ENCODE data around the gene PLET1. TPM values are rescaled to one million over a fixed set of nuclear protein-coding genes. Genes with fewer than 3 reads are reported as not detected.

PLET1 gene
- total and polyA plus RNA-seq, 9 of the 15 experiments (the other 6 are each of a cell fraction or from before 2014, with no cell fraction given) = not detected

DNA sequence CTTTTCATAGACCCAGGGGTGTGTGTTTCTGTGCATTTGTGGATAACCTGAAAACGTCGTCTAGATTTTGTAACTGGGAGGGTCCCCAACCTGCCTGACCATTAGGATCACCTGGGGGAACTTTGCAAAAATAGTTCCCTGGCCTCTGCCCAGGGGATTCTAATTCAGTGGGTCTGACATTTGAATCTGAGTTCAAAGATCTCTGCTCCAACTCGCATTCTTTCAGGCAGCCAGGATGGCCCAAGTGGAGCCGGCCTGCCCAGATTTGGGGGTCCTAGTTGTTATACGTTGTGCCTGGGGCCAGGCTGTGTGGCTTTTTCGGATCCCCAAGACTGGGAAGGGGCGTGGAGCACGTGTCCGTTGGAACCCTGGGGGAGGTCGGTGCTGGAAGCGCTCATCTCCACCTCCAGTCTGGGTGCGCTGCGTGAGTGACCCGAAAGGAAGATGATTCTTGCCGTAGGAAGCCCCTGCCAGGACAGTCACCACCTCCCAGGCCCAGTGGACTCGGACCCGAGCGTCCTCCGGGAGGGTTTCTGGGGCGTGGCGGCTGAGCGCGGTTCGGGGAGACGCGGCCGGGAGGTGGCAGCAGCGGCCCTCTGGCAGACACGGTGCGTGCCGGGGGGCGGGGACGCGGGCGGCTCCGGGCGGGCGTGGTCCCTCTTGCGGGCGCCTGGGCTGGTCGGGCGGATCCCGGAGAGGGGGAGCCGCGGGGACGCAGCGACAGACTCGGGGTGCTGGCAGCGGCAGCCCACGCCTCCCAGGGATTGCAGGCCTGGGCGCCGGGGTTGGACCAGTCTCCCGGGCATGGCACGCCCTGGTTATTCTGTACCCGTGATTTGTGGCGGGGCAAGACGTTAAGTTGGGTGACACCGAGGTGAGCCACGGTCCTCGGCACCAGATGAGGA lies 29.2 kb upstream of the PLET1 start (continued):
- TF ChIP-seq, protein P1, sequence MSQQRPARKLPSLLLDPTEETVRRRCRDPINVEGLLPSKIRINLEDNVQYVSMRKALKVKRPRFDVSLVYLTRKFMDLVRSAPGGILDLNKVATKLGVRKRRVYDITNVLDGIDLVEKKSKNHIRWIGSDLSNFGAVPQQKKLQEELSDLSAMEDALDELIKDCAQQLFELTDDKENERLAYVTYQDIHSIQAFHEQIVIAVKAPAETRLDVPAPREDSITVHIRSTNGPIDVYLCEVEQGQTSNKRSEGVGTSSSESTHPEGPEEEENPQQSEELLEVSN (IDR thresholded peaks at IDR 0.05; ENCODE audit: borderline replicate concordance in 1 of 2, extremely low read depth in 1 of 2, insufficient read depth in 1 of 2, insufficient read length in 1 of 2, low read depth in 1 of 2, low read length in 1 of 2, poor library complexity in 1 of 2, severe bottlenecking in 1 of 2) = peak in 1 of 2 experiments; percentile 56
- TF ChIP-seq ZNF212 (CRISPR knock-in tag; IDR thresholded peaks at IDR 0.05) (no peak), MAZ (CRISPR knock-in tag; conservative IDR thresholded peaks at IDR 0.05 in 1 of 2, IDR thresholded peaks at IDR 0.05 in 1 of 2) (peak; percentile 84 to 88), ZNF24 (IDR thresholded peaks at IDR 0.05) (no peak), ZNF77 (CRISPR knock-in tag; IDR thresholded peaks at IDR 0.05) (no peak), FOSL1 (tag; conservative IDR thresholded peaks at IDR 0.05) (no peak), ZNF41 (CRISPR knock-in tag; conservative IDR thresholded peaks at IDR 0.05) (no peak), RBM22 (IDR thresholded peaks at IDR 0.05; ENCODE audit: low read depth, low read length, poor library complexity, severe bottlenecking) (no peak), NR4A1 (CRISPR knock-in tag; IDR thresholded peaks at IDR 0.05) (no peak), NR4A1 (tag; IDR thresholded peaks at IDR 0.05) (no peak), ZNF583 (CRISPR knock-in tag; IDR thresholded peaks at IDR 0.05) (no peak), ZNF551 (CRISPR knock-in tag; IDR thresholded peaks at IDR 0.05) (no peak), MAFG (tag; conservative IDR thresholded peaks at IDR 0.05) (no peak), SMAD2 (IDR thresholded peaks at IDR 0.05; ENCODE audit: low read depth, low read length) (no peak), POLR2B (IDR thresholded peaks at IDR 0.05; ENCODE audit: low read depth, partially characterized antibody) (no peak), ZNF316 (IDR thresholded peaks at IDR 0.05) (no peak), XRCC3 (IDR thresholded peaks at IDR 0.05) (no peak), ZNF175 (CRISPR knock-in tag; IDR thresholded peaks at IDR 0.05; ENCODE audit: low read depth) (no peak), ZNF263 (CRISPR knock-in tag; IDR thresholded peaks at IDR 0.05; ENCODE audit: borderline replicate concordance) (no peak), CCAR2 (IDR thresholded peaks at IDR 0.05; ENCODE audit: low read depth, low read length) (no peak), CEBPB (tag; IDR thresholded peaks at IDR 0.05) (no peak)
- TF ChIP-seq, protein P2, sequence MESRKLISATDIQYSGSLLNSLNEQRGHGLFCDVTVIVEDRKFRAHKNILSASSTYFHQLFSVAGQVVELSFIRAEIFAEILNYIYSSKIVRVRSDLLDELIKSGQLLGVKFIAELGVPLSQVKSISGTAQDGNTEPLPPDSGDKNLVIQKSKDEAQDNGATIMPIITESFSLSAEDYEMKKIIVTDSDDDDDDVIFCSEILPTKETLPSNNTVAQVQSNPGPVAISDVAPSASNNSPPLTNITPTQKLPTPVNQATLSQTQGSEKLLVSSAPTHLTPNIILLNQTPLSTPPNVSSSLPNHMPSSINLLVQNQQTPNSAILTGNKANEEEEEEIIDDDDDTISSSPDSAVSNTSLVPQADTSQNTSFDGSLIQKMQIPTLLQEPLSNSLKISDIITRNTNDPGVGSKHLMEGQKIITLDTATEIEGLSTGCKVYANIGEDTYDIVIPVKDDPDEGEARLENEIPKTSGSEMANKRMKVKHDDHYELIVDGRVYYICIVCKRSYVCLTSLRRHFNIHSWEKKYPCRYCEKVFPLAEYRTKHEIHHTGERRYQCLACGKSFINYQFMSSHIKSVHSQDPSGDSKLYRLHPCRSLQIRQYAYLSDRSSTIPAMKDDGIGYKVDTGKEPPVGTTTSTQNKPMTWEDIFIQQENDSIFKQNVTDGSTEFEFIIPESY (CRISPR knock-in tag; IDR thresholded peaks at IDR 0.05) = no peak
- TF ChIP-seq, protein P3, sequence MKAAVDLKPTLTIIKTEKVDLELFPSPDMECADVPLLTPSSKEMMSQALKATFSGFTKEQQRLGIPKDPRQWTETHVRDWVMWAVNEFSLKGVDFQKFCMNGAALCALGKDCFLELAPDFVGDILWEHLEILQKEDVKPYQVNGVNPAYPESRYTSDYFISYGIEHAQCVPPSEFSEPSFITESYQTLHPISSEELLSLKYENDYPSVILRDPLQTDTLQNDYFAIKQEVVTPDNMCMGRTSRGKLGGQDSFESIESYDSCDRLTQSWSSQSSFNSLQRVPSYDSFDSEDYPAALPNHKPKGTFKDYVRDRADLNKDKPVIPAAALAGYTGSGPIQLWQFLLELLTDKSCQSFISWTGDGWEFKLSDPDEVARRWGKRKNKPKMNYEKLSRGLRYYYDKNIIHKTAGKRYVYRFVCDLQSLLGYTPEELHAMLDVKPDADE (conservative IDR thresholded peaks at IDR 0.05; ENCODE audit: control insufficient read depth, low read depth, low read length) = no peak
- TF ChIP-seq, protein P4, sequence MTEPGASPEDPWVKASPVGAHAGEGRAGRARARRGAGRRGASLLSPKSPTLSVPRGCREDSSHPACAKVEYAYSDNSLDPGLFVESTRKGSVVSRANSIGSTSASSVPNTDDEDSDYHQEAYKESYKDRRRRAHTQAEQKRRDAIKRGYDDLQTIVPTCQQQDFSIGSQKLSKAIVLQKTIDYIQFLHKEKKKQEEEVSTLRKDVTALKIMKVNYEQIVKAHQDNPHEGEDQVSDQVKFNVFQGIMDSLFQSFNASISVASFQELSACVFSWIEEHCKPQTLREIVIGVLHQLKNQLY (CRISPR knock-in tag; conservative IDR thresholded peaks at IDR 0.05) = no peak
